HT-29 (cell line): ENCODE measurements around the gene MOB1B. TPM values are rescaled to one million over a fixed set of nuclear protein-coding genes. Genes with fewer than 3 reads are reported as not detected.
A peak's percentile ranks its signal among the peaks of the same experiment; 100 is the strongest.
"Not testable (repeated sequence)": the region's sequence is repeated elsewhere in the genome, so short reads cannot be mapped to it uniquely, and the experiment has no call there.

Source experiments
- DNase-seq: peaks from one replicate; pipeline ENCODE4 v3.0.0-alpha.2; 2015; ENCODE audit warnings: low spot score
- total RNA-seq: library from RNA; depleted of rRNA; stranded (reverse); fragments of >200 nt; shearing (Covaris generic); gene quantifications from 2 replicates; pipeline ENCODE4 v1.2.3, GENCODE V29; 2014; rRNA removed

MOB1B gene
- 1.2 and 3.8 TPM in 2 replicates for total RNA-seq

DNA sequence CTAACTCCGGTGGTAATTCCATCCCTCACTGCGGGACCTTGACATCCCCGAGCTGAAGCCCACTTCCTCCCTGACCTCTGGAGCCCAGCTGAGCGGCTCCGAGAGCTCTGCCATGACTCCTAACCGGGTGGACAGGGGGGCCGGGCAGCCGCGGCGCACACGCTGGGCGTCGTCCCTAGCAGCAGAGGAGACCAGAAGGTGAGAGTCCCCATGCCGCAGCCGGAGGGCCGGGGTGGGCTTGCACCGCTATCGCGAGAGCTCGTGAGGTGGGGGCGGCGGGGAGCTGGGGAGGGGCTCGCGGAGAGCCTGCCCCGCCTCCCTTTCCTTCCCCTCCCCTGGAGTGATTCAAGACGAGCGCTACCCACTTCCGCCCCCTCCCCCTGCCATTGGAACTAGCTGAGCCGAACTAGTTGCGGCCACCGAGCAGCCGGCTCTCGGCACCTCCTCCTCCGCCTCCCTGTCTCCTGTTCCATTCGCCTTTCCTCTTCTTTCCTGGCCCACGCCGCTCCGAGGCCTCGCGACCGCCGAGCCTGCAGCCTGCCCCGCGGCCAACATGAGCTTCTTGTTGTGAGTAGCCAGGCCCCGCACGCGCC is at the start of gene MOB1B:
TSS of gene MOB1B (plus strand) at position 386 of the 593 bp plus-strand sequence. CDS start at position 554, 168 bp downstream.
- peak; percentile 82 for DNase-seq

DNA sequence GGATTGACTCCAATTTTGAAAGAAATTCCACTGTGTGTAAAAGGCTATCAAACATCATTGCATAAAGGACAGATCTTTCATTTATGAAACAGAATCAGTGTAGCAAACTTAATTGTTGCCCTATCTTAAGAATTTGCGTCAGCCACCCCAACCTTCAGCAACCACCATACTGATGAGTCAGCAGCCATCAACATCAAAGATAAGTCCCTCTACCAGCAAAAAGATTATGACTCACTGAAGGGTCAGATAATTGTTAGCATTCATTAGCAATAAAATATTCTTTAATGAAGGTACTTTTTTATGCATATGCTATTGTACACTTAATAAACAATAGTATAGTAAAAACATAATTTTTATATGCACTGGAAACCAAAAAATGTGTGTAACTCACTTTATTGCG is 46.7 kb upstream of the MOB1B start:
- DNase-seq: no peak

DNA sequence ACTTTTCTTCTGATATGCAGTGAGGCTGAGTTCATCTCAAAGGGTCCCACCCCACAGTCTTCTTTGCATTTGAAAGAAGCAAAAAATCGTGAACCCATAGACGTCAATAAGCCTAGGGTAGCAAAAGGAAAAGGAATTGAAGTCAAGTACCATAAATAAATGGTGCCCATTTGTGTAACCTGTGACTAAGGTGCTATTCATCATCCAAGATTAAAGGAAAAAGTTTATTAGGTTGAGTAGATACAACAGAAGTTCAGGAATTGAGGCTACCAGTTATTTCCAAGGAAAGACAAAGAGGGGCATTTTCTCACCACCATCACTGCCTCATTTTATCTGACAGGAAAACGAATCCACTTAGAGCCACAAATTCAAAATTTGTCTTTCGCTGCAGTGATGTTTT is 43.7 kb upstream of the MOB1B start:
- no peak for DNase-seq

DNA sequence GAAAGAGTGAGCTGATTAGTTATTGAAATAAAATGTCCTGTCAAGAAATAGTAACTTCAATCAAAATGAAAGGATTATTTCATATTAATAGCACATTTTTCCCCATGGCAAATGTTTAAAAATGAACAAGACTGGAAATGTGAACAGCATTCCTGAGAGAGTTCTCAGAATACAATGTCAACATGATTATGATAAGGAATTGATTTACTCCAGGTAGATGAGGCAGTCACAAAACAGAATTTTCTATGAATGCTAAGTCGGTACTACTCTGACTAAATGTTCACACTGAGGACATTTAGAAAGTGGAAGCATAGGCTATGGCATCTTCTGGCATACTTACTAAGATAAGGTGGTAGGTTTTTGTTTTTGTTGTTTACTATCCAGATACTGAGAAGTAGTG is 43.1 kb upstream of the MOB1B start:
- DNase-seq: no peak

DNA sequence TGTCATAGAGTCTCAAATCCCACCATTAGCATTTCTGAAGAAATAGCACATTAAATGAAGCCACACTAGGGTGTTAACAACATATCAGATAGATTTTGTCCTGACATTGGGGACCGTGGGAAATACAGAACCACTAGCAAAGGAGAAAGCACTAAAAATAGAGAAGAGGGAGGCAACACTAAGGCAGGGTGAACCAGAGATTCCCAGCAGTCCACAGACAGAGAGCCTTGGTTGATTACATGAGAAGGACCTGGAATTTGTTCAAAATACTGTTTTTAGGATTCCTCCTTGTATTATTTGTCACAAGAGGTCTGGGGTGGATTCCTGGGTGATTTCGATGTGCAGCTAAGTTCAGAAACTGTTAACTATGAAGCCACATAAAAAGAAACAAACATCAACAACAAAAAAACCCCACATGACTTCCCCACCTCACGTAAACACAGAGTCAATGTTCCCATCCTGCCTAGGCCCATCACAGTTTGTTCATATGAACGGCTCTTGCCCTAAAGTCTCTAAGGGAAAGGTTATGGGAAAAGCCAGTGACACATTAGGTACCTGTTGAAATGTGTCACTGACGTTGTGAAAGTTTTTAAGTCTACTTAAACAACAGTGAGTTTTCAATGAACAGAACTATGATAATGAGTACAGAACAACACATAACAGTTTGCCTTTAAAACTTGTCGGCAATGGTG is 38.9 kb upstream of the MOB1B start:
- no peak for DNase-seq

DNA sequence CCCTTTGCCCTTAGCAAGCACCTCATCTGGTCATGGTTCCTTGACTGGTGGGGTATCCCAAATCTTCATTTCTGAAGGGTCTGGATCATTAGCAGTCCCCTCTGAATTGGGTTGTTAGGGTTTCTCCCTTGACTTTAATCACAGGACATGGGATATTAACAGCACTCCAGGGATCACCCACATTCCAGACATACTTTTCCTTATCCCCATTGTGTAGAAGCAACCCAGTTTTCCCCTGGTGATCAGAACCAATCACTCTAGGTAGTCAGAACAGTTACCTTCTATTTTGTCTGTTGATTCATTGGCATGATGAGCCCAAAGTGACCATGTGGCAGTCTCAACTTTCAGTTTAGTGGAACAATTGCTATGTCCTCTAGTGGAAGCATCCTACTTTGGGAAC is 33.4 kb upstream of the MOB1B start:
- no peak for DNase-seq

DNA sequence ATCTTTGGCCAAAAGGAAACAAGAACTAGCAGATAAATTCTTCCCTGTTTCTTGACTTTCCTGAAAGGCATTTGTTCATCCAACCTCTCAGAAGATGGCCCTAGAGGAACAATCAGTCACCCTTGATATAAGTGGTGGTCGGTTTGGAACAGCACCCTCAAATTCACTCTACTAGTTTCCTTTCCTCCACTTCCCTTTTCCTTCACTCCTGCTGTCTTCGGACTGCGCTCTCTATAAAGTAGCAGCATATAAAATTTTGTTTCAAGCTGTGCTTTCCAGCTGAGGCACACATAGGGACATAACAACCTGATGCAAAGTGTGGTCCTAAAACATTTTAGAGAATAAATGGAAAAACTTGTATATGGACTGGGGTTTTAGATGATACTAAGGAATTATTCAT is 29.0 kb upstream of the MOB1B start:
- DNase-seq: no peak

DNA sequence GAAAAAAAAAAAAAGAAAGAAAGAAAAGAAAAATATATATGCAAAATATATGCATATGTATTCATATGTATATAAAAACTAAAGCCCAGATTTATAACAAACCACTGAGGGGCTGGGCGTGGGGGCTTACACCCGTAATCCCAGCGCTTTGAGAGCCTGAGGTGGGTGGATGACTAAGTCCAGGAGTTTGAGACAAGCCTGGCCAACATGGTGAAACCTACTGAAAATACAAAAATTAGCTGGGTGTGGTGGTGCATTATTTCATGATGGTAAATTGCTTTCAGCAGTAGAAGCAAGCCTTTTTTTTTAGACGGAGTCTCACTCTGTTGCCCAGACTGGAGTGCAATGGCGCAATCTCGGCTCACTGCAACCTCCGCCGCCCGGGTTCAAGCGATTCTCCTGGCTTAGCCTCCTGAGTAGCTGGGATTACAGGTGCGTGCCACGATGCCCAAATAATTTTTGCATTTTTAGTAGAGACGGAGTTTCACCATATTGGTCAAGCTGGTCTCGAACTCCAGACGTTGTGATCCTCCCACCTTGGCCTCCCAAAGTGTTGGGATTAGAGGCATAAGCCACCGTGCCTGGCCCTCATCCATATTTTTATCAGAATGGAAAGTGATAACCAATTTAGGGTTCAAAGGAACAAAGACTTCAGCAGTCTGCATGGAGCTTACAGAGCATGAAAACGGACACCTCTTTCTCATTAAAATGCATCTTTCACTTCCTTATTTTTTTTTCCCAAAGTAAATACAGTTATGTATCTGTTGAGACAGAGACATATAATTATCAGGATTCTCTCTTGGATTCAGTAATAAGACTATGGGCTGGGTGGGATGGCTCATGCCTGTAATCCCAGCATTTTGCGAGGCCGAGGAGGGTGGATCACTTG is 27.7 kb upstream of the MOB1B start:
- DNase-seq: no peak

DNA sequence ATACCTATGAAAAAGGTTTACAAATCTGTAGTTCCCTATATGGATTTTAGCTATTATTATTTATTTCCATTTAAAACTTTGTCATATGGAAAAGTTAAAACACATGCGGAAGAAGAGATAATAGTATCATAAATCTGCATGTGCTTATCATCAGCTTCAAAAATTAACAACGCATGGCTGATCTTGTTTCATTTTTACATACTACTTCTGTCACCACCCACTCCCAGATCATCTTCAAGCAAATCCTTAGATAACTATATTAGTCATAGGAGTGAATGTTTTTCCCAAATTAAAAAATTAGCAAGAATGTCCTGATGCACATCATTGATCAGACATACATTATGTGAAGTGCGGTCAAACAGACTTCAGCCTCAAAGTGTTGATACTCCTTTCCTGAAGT is 24.6 kb upstream of the MOB1B start:
- DNase-seq: no peak

DNA sequence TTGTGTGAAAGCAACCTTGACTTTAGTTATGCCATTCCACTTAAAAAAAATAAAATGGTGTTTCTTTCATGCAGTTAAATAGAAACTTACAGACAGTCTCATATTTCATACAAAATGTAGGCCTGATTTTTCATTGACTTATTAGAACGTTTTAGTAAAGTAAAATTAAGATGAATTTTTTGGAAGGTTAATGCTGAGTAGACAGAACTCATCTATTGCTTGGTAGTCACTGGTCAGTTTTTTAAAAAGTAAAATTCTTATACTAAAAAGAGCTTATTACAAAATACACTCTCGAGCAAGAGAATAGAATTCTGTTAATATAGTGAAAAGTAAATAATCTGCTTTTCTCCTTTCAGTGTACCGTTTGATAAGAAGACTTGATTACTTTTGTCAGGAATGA is 21.4 kb upstream of the MOB1B start:
- DNase-seq: no peak

DNA sequence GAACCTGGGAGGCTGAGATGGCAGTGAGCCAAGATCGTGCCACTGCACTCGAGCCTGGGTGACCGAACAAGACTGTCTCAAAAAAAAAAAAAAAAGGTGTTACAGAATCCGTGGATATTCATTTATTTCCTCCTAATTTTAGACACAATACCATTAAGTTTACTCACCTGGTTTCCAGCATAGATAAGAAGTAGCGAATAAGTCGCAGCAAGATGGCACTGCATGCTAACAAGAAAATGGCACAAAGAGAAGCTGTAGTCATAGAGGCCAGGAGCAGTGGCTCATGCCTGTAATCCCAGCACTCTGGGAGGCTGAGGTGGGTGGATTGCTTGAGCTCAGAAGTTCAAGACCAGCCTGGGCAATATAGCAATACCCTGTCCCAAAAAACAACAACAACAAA is 17.0 kb upstream of the MOB1B start:
- no peak for DNase-seq

DNA sequence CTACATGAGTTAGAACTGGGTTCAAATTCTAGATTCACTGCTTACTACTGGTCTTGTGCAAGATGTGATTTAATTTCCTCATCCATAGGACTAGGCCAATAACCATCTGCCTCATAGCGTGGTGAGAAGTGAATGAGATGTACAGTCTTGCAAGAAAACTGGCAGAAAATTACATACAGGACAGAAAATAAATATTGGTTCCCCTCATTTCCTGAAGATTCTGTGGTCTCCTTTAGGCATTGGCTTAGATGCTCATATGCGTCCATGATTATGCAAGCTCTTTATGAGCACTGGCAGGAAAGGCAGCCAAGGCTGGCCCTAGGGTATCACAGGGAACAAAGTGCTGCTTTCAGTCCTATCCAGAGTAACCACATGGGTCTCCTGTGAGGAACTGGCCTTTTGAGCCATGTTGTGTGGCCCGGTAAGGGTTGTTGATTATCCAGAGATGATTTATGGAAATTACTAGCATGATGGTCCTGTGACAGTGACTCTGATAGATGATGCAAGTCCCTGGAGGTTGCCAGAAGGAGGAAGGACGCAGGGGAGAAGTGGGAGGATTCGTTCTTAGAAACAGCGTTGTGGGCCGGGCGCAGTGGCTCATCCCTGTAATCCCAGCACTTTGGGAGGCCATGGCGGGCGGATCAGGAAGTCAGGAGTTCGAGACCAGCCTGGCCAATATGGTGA is 9.9 kb upstream of the MOB1B start:
- DNase-seq: no peak

DNA sequence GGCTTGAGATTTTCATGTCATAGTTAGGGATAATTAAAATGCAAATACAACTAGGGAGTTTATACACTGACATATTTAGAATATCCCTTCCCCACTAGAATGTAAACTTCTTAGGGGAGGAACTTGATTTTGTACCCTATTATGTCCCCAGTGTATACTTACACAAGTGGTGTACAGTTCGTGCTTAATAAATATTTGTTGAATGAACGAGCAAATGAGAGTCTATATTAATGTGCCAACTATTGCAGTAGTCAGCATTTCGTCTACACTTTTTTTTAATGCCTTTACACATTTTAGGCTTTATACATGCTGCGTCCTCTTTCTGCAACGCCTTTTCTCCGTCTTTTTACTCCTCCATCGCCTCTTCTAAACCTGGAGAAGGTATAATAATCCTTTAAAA is 8.4 kb upstream of the MOB1B start:
- no peak for DNase-seq

DNA sequence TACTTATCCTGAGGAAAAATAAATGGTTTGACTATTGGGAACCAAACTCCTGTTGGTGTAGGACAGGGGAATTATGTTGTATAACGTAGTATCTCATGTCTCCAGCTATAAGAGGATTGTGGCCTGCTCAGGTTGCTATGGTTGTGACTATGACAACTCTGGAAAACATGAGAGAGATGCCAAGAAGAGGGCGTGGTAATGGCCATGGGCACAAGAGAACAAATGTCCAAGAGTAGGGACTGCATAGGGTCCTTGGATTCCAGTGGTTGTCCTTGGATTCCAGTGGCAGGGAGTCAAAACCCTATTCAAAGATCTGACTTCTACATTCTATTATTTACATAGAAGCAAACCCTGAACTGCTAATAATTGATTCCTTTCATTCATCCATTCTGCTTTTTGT is 6.8 kb upstream of the MOB1B start:
- peak; percentile 13 for DNase-seq

DNA sequence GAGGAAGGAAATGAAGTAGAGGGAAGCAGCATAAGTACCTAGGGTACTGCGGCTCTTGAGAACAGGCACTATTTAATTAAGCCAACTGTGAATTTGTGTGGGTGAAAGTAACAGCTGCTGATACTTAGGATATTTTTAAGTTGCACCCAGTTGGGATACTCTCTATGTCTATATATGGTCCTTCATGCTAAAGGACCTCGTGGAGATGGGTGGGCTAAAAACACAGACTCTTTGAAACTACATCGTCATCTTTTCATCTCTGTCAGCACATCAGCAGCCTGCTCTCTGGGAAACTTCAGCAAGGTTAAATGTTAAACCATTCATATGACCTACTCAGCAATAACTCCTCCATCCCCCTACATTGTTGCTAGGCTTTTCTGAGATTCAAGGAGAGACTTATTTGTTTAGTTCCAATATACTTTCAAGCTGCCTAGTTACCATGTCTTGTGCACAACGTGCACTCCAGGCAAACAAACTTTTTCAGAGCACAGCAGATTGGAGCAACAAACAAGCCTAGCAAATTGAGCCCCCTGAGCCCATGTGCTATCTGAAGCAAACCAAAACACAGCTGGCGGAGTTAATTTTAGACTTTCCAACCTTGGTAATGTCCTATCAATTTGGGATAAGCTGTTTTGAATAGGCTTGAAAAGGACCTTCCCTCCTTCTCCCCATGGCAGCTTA is 6.2 kb upstream of the MOB1B start:
- DNase-seq: no peak

DNA sequence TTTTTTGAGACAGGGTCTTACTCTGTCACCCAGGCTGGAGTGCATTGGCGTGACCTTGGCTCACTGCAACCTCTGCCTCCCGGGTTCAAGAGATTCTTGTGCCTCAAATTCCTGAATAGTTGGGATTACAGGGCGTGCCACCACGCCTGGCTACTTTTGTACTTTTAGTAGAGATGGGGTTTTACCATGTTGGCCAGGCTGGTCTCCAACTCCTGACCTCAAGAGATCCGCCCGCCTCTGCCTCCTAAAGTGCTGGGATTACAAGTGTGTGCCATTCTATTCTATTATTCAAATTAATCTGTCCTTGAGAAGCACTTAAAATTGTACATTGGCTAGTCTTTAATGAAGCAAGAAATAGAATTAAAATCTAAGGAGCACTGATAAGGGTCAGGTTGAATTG is 3.6 kb upstream of the MOB1B start:
- not testable (repeated sequence) for DNase-seq

DNA sequence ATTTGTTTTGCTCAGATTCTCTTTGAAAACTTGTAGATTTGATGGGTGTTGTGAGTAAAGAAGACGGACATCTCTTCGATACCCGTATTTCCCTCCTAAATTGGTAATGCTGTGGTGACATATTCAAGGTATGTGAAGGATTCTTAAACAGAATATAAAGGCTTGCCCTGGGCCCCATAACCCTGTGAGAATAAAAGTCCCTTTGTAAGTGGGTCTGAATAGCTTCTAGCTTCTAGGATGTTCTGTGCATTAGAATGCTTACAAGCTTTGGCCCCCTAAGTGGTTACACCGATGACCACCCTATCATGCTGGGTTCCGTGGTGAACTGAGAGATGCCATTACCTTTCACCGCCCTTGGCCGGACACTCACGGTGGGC is 574 bp upstream of the MOB1B start:
- DNase-seq: no peak

DNA sequence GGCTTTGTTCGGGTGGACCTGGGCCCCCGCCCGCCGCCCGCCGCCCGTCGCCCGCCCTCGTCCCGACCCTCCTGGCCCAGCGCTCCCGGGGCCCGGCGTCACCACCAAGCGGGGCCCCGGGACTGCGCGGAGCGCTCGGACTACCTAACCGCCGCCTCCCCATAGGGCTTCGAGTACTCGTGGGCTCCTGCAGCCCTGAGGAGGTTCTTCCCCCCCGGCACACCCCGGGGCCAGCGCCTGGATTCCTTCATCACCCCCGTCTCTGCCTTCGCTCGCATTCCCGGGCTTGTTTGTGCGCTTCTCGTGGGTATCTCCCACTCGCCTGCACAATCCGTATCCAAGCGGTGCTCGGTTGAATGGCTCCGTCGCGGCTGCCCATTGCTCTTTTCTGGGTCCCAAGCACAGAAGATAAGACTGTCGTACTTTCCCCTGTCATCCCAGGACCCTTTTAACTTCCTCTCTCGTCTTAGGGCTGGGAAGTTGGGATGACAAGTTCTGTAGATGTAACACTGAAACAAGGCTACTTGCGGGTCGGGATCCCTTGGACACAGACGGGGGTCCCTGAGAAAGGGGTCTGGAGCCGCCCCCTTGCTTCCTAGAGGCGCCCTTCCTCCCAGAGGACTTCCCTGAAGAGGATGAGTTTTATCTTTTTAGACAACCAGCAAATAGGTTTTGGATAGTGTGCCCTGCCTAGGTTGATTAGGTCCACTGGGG is 565 bp downstream of the MOB1B start:
- peak; percentile 26 for DNase-seq

DNA sequence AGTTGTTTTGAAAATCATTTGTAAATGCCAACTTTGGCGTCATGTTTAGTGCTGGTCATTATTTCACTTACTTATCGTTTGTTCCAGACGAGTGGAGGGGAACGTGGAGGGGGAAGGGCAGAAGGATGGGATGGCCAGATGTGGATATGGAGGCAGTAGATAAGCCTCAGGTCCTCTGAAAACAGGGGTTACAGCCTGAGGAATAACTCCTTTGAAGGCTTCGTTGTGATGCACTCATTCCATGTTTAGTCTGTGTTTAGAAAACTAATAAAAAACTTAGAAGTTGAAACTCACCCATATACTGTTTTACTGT is 1.1 kb downstream of the MOB1B start:
- no peak for DNase-seq

DNA sequence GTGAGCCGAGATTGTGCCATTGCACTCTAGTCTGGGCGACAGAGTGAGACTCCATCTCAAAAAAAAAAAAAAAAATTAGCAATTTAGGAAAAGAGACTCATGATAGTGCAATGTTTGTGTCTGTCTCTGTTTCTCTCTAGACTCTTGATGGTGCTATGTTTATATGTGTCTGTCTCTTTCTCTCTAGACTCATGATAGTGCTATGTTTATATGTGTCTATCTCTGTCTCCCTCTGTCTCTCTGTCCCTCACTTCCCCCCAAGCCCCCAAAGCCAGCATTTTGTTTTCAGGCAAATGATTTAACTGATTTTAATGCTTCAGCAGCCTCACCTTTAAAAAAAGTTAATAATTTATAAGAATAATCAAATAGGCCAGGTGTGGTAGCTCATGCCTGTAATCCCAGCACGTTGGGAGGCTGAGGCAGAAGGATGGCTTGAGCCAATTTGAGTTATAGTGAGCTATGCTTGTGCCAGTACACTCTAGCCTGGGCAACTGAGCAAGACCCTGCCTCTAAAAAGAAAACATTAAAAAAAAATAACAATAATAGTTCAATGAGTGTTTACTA is 6.9 kb downstream of the MOB1B start:
- DNase-seq: no peak

DNA sequence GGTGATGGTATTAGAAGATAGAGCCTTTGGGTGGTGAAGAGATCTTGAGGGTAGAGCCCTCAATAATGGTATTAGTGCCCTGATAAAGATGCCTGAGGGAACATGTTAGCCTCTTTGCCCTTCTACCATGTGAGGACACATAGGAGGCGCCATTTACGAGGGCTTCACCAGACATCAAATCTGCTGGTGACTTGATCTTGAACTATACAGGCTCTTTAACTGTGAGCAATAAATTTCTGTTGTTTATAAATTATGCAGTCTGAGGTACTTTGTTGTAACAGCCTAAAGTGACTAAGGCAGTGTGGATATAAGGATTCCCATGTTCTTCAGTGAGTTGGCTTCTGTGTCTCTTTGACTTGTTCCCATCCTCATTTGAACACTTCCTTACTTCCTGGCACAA is 11.8 kb downstream of the MOB1B start:
- no peak for DNase-seq
